Mesothelial cell of epicardium (in vitro differentiated cells): ENCODE data around the gene FAM120B. TPM values are rescaled to one million over a fixed set of nuclear protein-coding genes. Genes with fewer than 3 reads are reported as not detected.

ENCODE experiments used
- DNase-seq, 2 experiments: peaks; one replicate each; pipeline ENCODE4 v3.0.0; 2021; ENCODE audit warnings: low spot score in 2 of 2; ENCODE audit not compliant: unreplicated experiment in 2 of 2
- H3K27ac Mint-ChIP-seq: 2 replicates; pipeline ENCODE4 v1.8.0; 2021; ENCODE audit warnings: mixed read lengths
- H3K27me3 Mint-ChIP-seq: 2 replicates; pipeline ENCODE4 v1.8.0; 2021; ENCODE audit warnings: low read depth, mixed read lengths
- H3K36me3 Mint-ChIP-seq: 2 replicates; pipeline ENCODE4 v1.8.0; 2021; ENCODE audit warnings: mixed read lengths
- H3K4me1 Mint-ChIP-seq: 2 replicates; pipeline ENCODE4 v1.8.0; 2021; ENCODE audit warnings: mixed read lengths
- H3K4me3 Mint-ChIP-seq: 2 replicates; pipeline ENCODE4 v1.8.0; 2021; ENCODE audit warnings: mild to moderate bottlenecking, moderate library complexity, mixed read lengths
- H3K9me3 Mint-ChIP-seq: 2 replicates; pipeline ENCODE4 v1.8.0; 2021; ENCODE audit warnings: mixed read lengths
- CTCF ChIP-seq: fragments of 200-600 bp; sonication (generic); IDR thresholded peaks from one replicate; pipeline ENCODE4 v1.5.0; 2021; ENCODE audit warnings: antibody characterized with exemption; ENCODE audit not compliant: unreplicated experiment
- total RNA-seq: library from RNA; stranded (reverse); gene quantifications from 3 replicates; pipeline ENCODE4 v1.2.1, GENCODE V29; 2021

Gene FAM120B
- total RNA-seq, 1 donor from 2014 or later, result 44.1 TPM

DNA sequence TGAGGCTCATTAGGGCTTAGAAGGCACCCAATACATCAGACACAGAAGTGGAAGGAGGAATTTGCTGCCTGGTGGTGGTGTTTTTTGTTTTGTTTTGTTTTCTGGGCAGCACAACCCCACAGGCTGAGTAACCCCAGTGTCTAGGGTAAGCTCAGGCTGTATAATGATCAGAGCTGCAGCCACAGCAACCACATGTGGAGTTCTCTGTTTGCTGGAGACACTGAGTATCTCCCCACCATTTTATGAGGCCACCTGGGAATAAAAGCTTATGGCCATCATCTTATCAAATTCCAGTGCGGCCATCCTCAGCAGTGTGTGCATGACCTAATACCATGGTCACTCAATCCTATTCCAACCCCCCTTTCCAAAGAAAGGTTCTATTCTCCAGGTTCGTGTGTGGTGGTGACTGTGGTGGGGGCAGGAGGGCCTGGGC is 12.2 kb upstream of the FAM120B start:
- Mint-ChIP-seq H3K27ac (no peak overlapping the region), H3K9me3 (no peaks in the 10 kb centered on the region), H3K27me3 (peaks cover 87% of the 10 kb centered on the region), H3K36me3 (no peaks in the 10 kb centered on the region), H3K4me3 (no peak overlapping the region), H3K4me1 (peaks cover 18% of the 10 kb centered on the region)
- TF ChIP-seq CTCF, result no peak
- DNase-seq, result no peak

GRCh38 chr6:170294813-170295509 is 11.6 kb upstream of the FAM120B start:
- no peak for DNase-seq
- Mint-ChIP-seq H3K9me3 (peaks cover 1% of the 10 kb centered on the region), H3K27me3 (peaks cover 90% of the 10 kb centered on the region), H3K4me1 (peaks cover 17% of the 10 kb centered on the region), H3K36me3 (no peaks in the 10 kb centered on the region), H3K27ac (no peak overlapping the region), H3K4me3 (peak overlapping the region; percentile 59)
- TF ChIP-seq CTCF, result no peak

DNA sequence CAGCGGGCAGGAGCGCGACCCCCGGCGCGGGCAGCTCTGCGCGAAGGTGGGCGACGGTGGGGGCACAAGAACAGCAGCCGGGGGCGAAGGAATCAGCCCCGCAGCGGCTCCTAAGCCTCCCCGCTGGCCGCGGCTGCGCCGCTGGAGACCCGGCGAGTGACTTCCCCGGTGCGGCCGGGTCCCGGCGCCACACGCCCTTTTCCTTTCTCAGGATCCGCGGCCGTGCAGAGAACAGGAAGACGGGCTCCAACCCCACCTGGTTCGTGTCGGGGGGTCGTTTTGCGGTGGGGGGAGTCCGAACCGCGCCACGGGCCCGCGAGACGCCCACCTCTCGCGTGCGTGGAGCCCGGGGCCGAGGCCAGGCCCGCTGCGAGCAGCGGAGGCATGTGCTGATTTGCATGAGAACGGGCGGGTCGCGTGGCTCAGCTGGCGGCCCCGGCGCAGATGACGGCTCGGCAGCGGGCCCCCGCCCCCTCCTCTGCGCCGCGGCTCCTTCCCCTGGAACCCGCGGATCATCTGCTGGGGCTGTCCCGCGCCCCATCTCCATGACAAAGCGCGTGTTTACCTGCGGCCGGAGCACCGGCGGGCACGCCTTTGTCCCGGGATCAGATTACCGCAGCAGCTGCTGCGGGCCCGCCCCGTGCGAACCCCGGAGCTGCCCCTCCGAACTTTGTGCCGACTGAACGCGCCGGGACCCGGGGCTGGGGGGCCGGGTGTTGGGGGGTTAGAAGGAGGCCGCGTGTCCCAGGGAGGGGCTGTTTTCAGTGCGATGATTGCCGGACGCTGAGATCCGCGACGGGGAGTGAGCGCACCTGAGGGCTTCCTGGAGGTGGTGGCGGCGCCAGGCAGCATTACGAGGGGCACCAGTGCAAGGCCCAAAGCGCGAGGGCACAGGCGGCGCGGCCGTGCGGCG is 10.8 kb upstream of the FAM120B start:
- Mint-ChIP-seq H3K9me3 (peaks cover 8% of the 10 kb centered on the region), H3K27me3 (peaks cover 90% of the 10 kb centered on the region)

DNA sequence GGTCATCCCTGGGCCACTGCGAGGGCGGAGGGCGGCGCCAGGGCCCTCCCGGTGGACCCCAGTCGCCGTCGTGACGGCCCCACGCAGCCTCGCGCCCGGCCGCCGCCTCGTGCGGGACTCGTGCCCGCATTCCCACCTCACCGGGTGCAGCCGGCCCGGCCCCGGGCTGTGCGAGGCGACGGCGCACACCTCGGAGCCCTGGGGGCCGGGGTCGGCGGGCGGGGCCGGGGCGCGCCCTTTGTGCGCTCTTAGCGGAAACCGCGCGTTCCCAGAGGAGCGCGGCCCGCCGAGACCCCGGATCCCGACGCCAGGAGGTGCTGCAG is 10.2 kb upstream of the FAM120B start:
- Mint-ChIP-seq H3K4me1 (peaks cover 12% of the 10 kb centered on the region), H3K4me3 (no peak overlapping the region), H3K27me3 (peaks cover 91% of the 10 kb centered on the region), H3K27ac (no peak overlapping the region), H3K36me3 (peaks cover 4% of the 10 kb centered on the region), H3K9me3 (peaks cover 9% of the 10 kb centered on the region)
- TF ChIP-seq CTCF, result no peak
- no peak for DNase-seq

More for the DNA sequence above, 10.8 kb upstream of the FAM120B start:
- Mint-ChIP-seq H3K4me3 (peak overlapping the region; percentile 67), H3K36me3 (peaks cover 3% of the 10 kb centered on the region), H3K27ac (no peak overlapping the region), H3K4me1 (peaks cover 12% of the 10 kb centered on the region)
- DNase-seq, result no peak
- no peak for TF ChIP-seq CTCF

DNA sequence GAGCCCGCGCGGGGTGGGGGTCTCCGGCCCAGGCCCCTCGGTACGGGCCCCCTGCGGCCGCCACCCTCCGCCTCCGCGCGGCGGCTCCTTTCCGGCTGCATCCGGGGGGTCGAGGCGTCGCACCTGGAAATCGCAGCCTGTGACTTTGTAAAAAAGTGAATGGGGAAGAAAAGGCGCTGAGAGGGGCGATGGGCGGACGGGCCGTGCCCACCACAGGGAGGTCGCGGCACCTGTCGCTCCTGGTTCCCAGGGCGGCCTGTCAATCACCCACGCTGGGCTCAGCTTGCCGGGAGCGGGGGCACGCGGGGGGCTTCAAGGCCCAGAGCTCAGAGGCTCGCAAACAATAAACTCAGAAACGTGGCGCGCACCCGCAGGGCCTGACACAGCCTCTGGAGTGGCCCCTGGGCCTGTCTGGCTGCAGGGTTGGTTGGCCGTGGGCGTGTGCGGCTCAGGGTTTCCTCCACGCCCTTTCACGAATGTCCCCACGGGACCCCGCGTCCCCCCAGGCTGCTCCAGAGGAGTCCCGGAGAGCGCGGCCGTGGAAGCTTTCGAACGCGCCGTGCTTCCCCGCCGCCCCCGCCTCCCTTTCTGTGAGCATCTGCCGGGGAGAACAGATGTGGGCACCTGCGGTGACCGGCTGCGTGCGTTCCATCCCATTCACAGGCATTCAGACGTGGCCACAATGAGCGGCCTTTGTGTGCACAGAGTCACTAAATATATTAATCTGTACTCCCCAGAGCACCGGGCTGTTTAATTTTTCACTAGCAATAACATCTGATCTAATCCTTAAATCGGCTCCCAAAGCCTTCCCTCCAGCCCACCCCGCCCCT is 9.6 kb upstream of the FAM120B start:
- Mint-ChIP-seq H3K4me3 (no peak overlapping the region), H3K9me3 (peaks cover 15% of the 10 kb centered on the region), H3K27me3 (peaks cover 92% of the 10 kb centered on the region), H3K27ac (no peak overlapping the region), H3K4me1 (peaks cover 10% of the 10 kb centered on the region), H3K36me3 (peaks cover 9% of the 10 kb centered on the region)
- DNase-seq, result no peak
- no peak for TF ChIP-seq CTCF
